NCI-H82 treated with DMSO at 0.1 percent for 48 hours (cell line): ENCODE measurements around the gene TFF1.

ENCODE experiments used
- DNase-seq: peaks from one replicate; lab custom pipeline; 2025; ENCODE audit not compliant: unreplicated experiment; lab: John Stamatoyannopoulos, UW

The TFF1 gene

GRCh38 chr21:42363312-42363711 is 3.0 kb downstream of the TFF1 start:
- no peak for DNase-seq

- no peak for DNase-seq
Observed at GRCh38 chr21:42362700-42363099, 3.6 kb downstream of the TFF1 start.

- no peak for DNase-seq
Observed at GRCh38 chr21:42362198-42362597, 4.1 kb downstream of the TFF1 start.

- DNase-seq: no peak
Observed at GRCh38 chr21:42361286-42361685, 5.0 kb downstream of the TFF1 start.

- no peak for DNase-seq
Observed at GRCh38 chr21:42360317-42360716, 6.0 kb downstream of the TFF1 start.

GRCh38 chr21:42358937-42359336 is 7.4 kb downstream of the TFF1 start:
- no peak for DNase-seq

GRCh38 chr21:42358261-42358660 is 8.1 kb downstream of the TFF1 start:
- DNase-seq: no peak

- DNase-seq: no peak
Observed at GRCh38 chr21:42357307-42357706, 9.0 kb downstream of the TFF1 start.

GRCh38 chr21:42356650-42357049 is 9.7 kb downstream of the TFF1 start:
- no peak for DNase-seq

GRCh38 chr21:42356046-42356445 is 10.3 kb downstream of the TFF1 start:
- no peak for DNase-seq

GRCh38 chr21:42353623-42354022 is 12.7 kb downstream of the TFF1 start:
- no peak for DNase-seq

- DNase-seq: no peak
Observed at GRCh38 chr21:42352441-42353095, 13.8 kb downstream of the TFF1 start.

- DNase-seq: no peak
Observed at GRCh38 chr21:42351626-42352440, 14.5 kb downstream of the TFF1 start.

GRCh38 chr21:42350927-42351426 is 15.4 kb downstream of the TFF1 start, which contains the start of gene TFF2:
Gene TFF2, minus strand, starts transcription at chr21:42350994. Its CDS starts 37 bp downstream, at chr21:42350957.
- DNase-seq: no peak

GRCh38 chr21:42350318-42350910 is 15.9 kb downstream of the TFF1 start:
- DNase-seq: no peak

GRCh38 chr21:42349420-42350317 is 16.7 kb downstream of the TFF1 start:
- no peak for DNase-seq

GRCh38 chr21:42348762-42349161 is 17.6 kb downstream of the TFF1 start:
- DNase-seq: no peak

GRCh38 chr21:42347601-42348327 is 18.6 kb downstream of the TFF1 start:
- DNase-seq: no peak

GRCh38 chr21:42346866-42347600 is 19.3 kb downstream of the TFF1 start:
- no peak for DNase-seq
